GM18868 (cell line): ENCODE measurements around the gene RABGGTA.
"Not testable (repeated sequence)": the region's sequence is repeated elsewhere in the genome, so short reads cannot be mapped to it uniquely, and the experiment has no call there.

ENCODE experiments used
- ATAC-seq: cut with Tn5 transposase; IDR thresholded peaks from one replicate; pipeline ENCODE4 v1.9.1; 2021; ENCODE audit warnings: mild to moderate bottlenecking, moderate library complexity; ENCODE audit not compliant: unreplicated experiment

RABGGTA gene

GRCh38 chr14:24222987-24223386 lies 48.4 kb downstream of the RABGGTA start:
- not testable (repeated sequence) for ATAC-seq

GRCh38 chr14:24219521-24219920 lies 51.9 kb downstream of the RABGGTA start:
- no peak for ATAC-seq

- no peak for ATAC-seq
Observed at GRCh38 chr14:24219080-24219479, 52.3 kb downstream of the RABGGTA start.

GRCh38 chr14:24216876-24217275 lies 54.5 kb downstream of the RABGGTA start:
- ATAC-seq = not testable (repeated sequence)

- ATAC-seq = no peak
Observed at GRCh38 chr14:24216345-24216699, 55.1 kb downstream of the RABGGTA start.
